Activated CD8-positive, alpha-beta memory T cell treated with anti-CD3 and anti-CD28 coated beads for 4 hours (primary cell): Measurements from ENCODE around the gene COL8A1.
"Not testable (repeated sequence)": the region's sequence is repeated elsewhere in the genome, so short reads cannot be mapped to it uniquely, and the experiment has no call there.

Experiments used
- DNase-seq, 2 donors: peaks; one replicate each; pipeline ENCODE4 v3.0.0-alpha.2; 2020; ENCODE audit warnings: low read depth in 2 of 2

The COL8A1 gene

DNA sequence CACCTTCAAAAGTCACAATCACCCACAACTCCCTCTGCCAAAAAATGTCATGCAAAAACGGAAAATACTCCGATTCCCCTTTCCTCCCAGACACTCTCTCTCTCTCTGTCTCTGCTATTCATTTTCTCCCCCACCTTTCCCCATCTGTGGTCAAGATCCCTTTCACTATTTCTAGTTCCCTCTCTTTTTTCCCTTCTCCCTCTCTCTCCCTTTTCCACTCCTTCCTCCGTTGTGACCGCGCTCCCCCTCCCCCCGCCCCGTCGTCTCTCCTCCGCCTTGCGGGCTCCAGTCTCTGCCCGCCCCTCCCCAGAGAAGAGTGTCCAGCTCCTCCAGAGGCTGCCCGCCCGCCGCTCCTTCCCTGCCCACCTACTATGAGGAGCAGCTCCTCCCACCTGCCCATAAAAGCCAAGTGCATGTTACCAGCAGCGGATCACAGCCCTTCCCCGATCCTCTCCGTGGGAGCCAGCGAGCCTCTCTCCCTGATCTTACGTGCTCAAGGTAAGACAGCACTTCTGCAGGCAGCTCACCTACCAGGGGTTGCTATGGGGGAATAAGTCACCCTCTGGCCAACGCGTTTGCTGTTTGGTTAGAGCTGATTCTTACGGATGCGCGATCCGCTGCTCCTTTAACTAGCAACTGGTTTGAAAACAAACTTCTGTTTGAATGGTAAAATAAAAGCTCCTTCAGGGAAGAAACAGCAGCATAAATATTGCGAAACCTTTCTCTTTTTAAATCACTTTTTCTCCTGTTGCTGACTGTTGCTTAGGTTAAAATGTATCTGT lies at the start of gene COL8A1:
Gene COL8A1 (plus strand): TSS at position 428 of the 782 bp plus-strand sequence. CDS start 152,089 bp downstream, outside the sequence.
- no peak for DNase-seq

DNA sequence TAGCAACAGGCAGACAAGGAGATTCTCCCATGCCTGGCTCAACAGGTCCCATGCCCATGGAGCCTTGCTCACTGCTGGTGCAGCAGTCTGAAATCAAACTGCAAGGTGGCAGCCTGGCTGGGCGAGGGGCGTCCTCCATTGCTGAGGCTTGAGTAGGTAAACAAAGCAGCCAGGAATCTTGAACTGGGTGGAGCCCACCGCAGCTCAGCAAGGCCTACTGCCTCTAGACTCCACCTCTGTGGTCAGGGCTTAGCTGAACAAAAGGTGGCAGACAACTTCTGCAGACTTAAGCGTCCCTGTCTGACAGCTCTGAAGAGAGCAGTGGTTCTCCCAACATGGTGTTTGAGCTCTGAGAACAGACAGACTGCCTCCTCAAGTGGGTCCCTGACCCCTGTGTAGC lies 49.2 kb upstream of the COL8A1 start:
- not testable (repeated sequence) for DNase-seq

DNA sequence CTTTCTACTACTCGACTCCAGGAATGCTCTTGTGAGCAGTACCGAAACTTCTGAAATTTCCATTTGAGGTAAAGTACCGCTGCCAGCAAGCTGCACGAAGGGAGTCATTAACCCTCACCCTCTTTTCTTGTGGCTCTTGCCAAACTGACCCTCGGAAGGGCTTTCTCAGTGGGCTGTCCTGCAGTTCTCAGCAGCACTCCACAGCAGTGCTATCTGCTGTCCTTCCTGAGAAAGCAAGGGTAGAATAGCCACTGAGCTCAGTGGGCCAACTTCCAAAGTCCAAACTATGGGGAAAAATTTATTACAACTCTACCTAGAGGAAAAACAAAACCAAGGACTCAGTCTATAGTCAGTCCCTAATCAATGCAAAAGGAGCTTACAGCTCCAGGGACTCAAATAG lies 38.5 kb upstream of the COL8A1 start:
- DNase-seq, result no peak

DNA sequence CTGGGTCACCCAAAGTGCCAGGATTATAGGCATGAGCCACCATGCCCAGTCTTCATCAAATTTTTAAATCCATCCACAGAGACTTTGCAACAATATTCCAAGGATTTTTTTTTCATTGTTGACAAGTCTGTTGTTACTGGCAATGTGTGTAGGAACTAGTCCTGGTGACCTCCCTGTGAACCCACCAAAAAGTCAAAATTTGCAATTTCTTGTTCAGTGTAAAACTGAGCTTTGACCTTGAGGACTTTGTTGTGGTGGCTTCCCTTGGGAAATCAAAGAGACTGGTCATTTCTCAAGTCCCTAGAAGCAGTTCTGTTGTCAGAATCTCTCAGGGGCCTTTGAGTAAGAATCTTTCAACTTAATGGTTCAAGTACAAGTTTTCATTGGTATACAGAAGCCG lies 36.9 kb upstream of the COL8A1 start:
- no peak for DNase-seq

DNA sequence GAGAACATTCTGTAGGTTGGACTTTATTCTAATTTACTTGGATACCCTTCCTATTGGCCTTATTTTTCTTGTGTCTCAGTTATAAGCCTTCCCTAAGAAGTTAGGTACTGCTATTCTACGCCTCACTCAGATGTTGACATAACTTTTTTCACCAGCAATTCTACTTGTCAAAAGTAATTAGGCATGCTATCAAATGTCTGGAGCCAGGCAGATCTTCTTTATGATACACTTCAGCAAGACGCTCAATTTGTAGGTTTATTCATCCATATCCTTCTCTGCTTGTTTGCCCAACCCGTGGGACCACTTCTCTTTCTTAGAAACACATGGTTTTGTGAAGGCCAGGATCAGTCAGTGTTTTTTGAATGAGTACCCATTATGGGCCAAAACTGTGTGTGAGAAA lies 36.2 kb upstream of the COL8A1 start:
- DNase-seq, result no peak

DNA sequence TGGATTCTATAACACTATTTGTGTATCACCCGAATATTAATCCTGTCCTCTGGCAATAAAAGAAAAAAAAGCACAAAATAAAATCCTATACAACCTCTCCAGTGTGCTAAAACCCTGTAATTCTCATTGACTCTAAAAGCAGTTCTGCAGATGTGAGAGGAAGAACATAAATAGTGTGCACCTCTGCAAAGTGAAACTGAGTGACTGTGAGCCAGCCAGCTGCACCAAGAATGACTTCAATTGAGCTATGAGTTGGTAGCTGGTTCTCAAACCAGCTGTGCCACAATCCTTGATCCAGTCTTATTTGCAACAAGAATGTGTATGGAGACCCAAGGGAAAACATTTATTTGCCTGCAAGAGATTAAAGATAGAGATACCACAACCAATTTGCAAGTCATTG lies 31.2 kb upstream of the COL8A1 start:
- no peak for DNase-seq

DNA sequence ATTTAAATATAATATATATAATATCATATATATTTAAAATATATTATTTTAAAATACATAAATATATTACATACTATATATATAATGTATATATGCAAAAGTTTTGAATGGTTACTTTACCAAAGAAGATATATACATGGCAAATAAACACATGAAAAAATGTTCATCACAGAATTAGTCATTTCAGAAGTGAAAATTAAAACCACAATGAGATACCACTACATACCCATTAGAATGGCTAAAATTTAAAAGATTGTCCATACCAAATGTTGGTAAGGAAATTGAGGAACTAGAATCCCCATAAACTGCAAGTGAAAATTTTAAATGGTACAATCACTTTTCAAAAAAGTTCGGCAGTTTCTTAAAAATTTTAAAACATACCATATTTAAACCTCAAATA lies 23.6 kb upstream of the COL8A1 start:
- no peak for DNase-seq

DNA sequence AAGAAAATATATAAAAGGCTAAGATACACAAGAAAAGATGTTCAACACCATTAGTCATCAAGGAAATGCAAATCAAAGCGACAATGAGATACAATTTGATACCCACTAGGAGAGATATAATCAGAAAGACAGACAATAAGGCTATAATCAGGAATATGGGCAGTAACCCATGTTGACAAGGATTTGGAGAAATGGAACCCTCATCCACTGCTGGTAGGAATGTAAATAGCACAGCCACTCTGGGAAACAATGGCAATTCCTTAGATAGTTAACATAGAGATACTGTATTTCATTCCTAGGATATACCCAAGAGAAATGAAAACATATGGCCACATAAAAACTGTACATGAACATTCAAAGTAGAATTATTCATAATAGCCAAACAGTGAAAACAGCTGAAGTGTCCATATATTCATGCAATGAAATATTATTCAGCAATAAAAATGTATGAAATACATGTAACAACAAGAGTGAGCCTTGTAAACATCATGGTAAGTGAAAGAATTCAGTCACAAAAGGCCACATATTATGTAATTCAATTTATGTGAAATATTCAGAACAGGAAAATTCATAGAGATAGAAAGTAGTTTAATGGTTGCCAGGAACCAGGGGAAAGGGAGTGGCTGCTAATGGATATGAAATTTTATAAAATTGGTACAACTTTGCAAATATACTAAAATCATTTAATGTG lies 18.2 kb upstream of the COL8A1 start:
- DNase-seq, result no peak

DNA sequence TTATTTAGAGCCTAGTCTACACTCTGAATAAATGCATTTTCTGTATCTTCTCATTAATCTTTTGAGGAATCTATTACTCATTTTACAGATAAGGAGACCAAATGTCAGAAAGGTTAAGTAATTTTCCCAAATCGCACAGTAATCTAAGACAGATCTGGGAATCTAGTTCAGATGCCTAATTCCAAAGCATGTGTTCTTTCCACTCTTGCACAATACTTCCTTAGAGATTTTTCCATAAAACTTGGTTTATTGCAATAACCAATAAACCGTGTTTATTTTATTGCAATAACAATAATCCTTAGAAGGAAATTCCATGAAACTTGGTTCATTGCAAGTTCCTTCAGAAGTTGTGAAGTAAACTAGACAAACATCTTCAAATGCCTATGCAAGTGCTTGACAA lies 17.4 kb upstream of the COL8A1 start:
- no peak for DNase-seq

DNA sequence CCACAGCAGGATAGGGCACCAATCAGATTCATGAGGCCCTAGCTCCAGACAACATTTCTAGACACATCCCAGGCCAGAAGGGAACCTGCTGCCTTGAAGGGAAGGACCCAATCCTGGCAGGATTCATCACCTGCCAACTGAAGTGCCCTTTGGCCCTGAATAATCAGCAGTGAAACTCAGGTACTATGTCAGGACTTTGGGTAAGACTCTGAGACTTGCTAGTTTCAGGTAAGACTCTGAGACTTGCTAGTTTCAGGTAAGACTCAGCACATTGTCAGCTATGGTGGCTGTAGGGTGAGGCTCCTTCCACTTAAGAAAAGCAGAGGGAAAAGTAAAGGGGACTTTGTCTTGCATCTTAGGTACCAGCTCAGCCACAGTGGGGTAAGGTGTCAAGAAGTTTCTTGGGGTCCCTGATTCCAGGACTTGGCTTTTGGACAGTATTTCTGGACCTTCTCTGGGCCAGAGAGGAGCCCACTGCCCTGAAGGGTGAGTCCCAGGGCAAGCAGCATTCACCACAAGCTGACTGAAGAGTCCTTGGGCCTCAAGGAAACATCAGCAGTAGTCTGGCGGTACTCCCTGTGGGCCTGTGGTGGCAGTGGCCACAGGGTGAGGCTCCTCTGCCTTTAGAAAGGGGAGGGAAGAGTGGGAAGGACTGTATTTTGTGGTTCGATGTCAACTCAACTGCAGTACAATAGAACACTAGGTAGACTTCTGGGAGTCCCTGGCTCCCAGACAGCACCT lies 13.7 kb upstream of the COL8A1 start:
- DNase-seq, result no peak

DNA sequence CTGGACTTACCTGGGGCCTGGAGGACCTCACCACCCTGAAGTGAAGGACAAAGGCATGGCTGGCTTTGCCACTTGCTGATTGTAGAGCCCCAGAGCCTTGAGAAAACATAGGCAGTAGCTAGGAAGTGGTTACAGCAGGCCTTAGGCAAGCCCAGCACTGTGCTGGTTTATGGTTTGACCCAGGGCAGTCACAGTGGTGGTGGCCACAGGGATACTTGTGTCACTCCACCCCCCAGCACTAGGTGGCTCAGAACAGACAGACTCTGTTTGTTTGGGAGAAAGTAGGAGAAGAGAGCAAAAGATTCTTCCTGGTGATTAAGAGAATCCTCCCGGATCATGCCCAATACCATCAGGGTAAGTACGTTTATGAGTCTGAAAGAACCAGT lies 13.2 kb upstream of the COL8A1 start:
- DNase-seq, result no peak

DNA sequence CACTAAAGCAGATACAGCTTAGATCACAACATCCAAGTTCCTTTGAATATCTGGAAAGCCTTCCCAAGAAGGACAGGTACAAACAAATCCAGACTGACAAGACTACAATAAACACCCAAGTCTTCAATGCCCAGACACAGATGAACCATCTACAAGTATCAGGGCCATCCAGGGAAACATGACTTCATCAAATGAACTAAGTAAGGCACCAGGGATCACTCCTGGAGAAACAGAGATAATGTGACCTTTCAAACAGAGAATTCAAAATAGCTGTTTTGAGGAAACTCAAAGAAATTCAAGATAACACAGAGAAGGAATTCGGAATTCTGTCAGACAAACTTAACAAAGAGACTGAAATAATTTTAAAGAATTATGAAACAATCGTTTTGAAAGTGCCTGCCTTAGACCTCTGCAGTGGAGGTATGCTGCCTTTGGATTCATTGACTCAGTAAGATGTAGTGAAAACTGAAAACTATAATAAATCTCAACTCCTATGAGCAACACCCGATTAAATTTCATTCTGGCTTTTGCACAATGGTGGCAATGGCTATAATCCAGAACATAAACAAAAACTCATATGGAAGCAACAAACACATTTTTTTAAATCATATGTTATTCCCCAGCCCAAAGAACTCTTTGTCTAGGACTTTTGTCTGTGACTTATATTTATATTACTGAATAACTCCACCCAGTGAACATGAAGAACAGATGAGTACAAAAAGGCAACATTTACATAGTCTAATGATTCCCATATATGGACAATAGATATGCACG lies 12.6 kb upstream of the COL8A1 start:
- DNase-seq, result no peak

DNA sequence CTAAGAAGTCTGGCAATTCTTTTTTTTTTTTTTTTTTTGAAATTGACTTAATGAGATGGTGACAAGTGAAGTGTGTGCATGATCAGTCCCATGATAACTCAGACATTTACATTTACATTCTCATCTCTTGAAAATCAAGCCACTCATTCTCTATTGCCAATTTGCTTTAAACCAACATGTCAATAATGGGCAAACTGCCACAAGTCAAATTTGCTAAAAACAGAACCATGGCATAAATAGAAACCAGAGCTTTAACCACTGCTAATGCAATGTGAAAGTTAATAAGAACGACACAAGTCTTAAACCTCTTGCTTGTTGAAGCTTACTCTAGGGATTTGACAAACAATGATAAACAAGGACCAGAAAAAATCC lies 12.0 kb upstream of the COL8A1 start:
- DNase-seq, result no peak

DNA sequence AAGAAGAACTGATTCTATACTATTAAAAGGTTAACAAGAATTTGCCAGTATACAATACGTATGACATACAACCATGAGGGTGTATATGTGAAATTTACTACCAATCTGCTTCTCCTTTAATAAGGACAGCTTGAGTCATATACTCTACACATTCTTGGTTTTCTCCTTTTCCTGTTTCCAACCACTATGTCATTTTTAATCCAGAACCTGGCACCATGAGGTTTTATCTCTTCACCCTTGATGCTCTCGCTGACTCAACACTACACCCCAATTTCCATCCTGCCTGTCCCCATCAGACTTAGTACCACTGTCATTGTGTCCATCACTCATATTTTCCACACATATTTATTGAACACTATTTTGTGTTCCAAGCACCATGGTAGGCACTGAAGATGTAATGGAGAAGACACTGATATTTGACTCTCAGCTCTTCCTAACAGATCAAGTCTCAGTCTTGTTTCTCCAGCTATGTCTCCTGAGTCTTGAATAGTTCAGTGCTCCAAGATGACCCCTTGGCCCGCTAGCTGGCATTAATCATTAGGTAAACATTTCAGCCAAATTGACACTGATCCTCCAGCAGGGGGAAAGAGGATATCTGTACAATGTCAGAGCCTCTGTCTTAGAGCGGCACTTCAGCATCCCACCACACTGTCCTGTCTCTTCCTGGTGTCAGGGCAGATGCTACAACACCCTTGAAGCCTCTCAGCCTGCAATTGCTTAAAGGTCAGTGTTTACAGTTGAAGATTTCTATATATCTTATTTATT lies 11.2 kb upstream of the COL8A1 start:
- no peak for DNase-seq

DNA sequence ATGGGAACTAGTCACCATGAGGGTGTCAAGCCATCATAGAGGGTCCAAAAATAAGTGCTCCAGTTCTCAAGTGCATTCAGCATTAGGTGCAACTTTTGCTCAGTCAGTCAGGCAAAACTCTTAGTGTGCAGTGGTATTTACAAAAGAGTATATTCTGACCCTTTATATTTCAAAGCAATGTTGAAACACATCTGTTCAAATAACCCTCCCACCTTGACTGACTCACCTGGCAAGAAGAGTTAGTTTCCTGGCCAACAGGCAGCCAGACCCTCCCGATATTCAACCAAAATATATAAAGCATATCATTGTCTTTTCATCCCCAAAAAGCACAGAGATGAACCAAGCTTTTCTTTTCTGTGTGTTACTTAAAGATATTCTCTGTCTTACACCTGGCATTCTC lies 7.6 kb upstream of the COL8A1 start:
- no peak for DNase-seq

DNA sequence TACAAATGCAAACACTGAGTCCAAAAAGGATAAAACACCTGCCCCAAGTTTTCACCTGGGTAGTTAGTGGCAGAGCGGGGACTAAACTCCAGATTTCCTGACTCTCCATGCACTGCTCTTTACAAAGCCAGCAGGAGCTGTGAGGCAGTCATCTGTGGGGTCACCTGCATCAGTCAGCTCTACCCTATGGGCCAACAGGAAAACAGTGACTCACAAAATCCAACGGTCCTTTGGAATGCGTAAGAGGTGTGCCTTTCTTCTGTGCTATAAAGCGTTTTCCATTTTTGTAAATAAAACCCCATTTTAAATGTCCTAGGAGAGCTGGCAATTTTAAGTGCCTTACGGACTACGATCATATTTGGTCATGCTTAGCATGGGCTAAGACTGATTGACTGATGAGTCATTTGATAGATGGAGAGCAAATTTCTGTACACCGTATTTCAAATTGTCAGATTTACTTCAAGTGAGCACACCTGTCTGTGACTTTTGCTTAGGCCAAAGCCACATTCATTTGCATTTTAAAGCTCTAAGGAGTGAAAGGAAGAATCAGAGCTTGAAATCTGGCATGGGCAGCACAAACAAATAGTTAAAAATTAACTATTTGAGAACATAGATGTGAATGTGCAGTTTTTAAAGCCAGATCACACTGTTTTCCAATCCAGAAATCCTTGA lies 4.4 kb upstream of the COL8A1 start:
- DNase-seq, result no peak

DNA sequence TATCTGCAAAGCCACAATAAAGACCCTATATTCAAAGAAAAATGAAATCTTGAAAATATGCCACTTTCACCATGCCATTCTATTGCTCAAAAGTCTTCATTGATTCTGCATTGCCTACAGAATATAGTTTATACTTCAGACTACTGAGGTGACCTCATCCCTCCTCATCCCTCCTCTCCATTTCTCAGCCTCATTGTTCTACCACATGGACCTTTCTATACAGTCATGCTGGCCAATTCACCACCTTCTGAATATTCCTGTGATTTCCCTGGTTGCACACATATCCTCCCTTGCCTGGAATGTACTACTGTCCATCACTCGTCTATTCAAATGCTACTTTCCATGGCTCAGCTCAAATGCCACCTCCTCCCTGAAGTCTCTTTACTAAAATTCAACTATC lies 3.5 kb upstream of the COL8A1 start:
- no peak for DNase-seq

DNA sequence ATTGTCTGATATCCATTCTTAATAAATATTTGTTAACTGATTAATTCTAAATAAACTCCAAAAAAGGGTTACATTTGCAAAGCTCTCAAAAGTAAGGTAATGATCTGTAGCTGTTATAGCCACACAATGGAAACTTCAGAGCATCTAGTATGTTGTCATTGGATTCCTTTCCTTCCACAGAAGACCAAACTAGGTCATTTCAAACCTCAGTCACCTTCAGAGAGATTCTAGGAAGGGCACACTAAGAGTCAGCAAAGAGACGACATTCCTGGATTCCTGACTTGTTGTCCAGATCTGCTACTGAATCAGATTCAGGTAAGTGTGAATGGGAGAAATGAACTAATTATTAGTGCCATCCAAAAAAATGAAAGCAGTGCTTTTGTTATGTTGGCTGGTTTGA lies 3.0 kb upstream of the COL8A1 start:
- no peak for DNase-seq

DNA sequence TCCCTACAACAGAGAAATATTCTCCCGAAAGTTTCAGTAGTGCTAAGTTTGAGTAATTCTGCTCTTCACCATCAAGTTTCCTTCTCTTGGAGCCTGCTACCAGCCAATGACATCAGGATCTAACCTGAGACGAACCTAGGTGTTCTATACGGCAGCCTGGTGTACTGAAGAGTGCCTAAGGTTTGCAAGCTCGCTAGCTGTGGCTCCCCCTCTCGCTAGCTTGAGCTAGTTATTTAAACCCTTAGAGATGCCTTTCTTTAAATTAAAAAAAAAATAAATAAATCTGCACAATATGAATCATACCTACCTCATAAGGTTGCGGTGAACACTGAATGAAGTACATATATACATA lies 1.4 kb upstream of the COL8A1 start:
- DNase-seq, result no peak

DNA sequence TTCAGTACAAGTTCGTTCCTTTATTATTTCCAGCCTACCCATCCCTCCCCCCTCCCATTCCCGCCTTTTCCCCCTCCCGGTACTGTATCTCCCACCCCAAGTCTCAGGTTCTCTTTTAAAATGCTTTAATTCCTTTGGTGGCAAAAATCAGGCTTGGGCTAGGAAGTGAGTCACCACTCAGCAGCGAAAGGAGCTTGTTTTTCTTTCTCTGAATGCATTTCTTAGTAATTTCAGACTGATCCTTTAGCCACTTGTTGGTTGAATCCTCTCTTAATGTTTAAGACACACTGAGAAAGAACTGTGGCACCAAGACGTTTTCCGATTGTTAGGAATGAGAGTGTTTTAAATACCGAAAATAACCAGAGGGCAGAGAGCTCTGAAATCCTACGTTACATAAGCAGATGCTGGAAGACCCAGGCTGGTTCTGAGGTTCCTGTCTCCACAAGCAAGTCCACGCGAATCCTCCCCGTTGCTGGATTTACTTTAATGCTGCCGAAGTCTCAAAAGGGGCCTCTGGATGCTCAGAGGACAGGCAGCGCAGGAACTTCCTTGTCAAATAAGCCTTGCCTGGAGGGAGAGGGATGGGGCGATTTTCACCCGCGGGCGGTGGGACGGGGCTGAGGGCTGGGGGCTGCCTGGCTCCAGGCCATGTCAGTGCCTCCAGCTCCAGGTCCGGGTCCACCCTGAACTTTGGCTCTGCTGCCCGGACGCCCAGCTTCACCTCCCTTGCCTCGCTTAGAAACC lies 854 bp upstream of the COL8A1 start:
- DNase-seq, result no peak
